Testis (tissue), 2 donors: ENCODE results near the gene PTGS2.

Experiments used
- CTCF ChIP-seq, 3 experiments: fragments of 450-650 bp in 2 of 3; fragments of 200-600 bp in 1 of 3; sonication (generic) in 1 of 3; IDR thresholded peaks; one replicate each; pipeline ENCODE4 v1.5.1; 2016 to 2019; ENCODE audit warnings: antibody characterized with exemption in 3 of 3, mild to moderate bottlenecking in 2 of 3, moderate library complexity in 1 of 3
- POLR2A ChIP-seq: fragments of 450-650 bp; IDR thresholded peaks from one replicate; pipeline ENCODE4 v1.6.1; 2017; ENCODE audit warnings: antibody characterized with exemption, mild to moderate bottlenecking, moderate library complexity

- TF ChIP-seq CTCF (IDR thresholded peaks at IDR 0.05), result no peak
- no peak for TF ChIP-seq POLR2A
These were observed 3.6 kb upstream of the PTGS2 start for GRCh38 chr1:186683652-186684410.
